GM12872 (cell line): ENCODE measurements around the gene ZBTB21.

ENCODE experiments used
- TF ChIP-seq, protein P1 (sequence below): IDR thresholded peaks from 3 replicates; pipeline ENCODE4 v1.5.1; 2011; ENCODE audit warnings: low read depth, mild to moderate bottlenecking, low read length, moderate library complexity; ENCODE audit not compliant: insufficient read depth

ZBTB21 gene

DNA sequence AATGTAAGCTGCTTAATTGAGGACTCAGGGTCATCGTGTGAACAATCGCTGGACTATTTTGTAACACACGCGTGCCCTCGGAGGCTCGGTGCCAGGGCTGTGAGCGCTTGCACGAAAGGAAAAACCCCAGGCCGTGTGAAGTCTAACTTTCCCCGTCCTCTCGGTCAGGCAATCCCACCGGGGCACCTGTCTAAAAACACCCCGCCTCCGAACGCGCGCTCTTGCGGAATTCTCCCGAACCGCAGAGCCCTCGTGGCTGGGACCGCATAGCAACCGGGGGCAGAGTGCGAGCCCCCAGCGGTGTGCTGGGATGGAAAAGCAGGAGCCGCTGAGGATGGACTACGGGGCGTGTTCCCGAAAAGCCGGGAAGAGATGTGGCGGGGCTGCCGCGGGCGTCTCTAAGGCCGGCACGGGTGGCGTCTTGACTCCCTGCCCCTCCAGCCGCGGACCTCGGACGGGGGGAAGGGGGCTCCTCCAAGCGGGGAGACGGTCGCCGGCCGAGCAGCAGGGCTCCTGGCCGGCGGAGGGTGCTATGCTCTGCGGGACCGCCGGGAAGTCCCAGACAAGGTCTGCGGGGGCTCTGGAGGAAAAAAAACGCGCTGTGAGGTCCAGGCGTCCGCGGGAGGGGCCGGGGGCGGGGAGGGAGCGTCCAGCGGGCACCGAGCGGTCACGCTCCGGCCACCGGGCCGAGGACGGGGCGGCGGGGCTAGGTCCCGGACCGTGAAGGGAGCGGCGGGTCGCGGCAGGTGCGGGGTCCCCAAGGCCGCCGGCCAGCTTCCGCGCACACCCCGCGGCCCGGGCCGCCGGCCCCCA, 936 bp downstream of the ZBTB21 start:
- TF ChIP-seq, protein P1, sequence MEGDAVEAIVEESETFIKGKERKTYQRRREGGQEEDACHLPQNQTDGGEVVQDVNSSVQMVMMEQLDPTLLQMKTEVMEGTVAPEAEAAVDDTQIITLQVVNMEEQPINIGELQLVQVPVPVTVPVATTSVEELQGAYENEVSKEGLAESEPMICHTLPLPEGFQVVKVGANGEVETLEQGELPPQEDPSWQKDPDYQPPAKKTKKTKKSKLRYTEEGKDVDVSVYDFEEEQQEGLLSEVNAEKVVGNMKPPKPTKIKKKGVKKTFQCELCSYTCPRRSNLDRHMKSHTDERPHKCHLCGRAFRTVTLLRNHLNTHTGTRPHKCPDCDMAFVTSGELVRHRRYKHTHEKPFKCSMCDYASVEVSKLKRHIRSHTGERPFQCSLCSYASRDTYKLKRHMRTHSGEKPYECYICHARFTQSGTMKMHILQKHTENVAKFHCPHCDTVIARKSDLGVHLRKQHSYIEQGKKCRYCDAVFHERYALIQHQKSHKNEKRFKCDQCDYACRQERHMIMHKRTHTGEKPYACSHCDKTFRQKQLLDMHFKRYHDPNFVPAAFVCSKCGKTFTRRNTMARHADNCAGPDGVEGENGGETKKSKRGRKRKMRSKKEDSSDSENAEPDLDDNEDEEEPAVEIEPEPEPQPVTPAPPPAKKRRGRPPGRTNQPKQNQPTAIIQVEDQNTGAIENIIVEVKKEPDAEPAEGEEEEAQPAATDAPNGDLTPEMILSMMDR = 0 out of 3 replicates have a peak, but pooled peaks have one; percentile 11

DNA sequence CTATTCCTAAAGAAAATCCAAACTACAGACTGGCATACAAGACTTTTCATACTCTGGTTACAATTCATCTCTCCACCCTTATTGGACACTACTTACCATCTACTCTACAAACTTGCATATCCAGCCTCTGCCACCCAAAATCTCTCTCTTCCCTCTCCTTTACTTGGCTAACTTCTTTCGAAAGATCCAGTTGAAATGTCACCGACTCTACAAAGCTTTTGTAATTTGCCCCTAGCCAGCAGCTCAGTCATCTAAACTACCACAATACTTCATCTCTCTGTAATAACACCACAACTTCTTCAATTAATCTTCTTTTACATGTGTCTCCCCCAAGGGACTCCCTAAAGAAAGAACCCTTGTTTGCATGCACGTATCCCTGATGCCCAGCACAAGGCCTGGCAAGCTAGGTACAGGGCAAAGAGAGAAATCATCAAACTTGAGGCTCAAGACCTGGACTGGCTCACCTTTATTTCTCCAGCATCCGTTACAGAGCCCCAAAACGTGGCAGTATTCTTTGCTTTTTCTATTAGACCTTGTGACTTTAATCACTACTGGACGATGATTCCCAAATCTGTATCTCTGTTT, 2.7 kb downstream of the ZBTB21 start:
- TF ChIP-seq, protein P1 = no peak

DNA sequence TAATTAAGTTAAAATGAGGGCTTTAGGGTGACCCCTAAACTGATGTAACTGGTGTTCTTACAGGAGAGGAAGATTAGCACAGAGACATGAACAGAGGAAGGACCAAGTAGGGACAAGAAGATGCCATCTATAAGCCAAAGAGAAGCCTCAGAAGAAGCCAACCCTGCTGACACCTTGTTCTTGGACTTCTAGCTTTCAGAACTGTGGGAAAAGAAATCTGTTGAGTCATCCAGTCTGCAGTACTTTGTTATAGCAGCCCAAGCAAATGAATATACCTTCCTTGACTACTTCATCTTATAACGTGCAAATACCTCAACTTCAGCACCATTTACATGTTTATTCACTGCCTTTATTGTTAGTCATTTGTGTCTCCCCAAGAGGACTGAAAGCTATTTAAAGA, 3.4 kb downstream of the ZBTB21 start:
- TF ChIP-seq, protein P1 = no peak

DNA sequence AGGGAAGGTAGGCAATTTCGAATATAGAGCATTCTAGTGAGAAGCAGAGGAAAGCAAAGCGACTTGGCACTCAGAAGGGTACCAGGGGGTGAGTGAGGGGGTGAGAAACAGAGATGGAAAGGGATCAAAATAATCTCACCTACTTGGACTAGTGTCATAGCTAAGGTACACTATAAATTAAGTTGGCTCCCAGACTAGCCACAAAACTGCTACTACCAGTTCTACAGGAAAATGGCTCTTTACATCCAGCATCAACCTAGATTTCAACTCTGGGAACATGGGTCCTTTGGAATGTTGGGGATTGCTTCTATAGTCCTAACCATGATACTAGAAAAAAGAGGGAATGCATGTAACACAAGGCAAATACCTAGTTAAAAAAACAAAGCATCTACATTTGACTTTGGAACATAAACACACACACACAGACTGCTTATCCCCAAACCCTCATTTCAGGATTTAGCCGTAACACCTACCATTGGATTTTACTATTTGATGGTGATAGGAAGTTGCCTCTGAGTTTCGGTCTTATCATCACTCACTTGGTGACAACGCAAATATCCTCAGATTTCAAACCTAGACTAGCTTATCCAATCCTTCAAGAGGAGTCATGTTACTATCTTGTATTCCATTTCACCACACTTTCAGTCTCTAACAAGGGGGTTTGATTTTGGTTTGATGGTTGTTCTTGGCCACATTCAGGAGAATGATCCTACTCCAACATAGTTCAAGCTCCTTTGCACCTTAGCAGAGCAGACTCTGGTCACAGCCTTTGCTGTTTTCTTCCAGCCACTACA, 5.6 kb downstream of the ZBTB21 start:
- TF ChIP-seq, protein P1 = no peak

DNA sequence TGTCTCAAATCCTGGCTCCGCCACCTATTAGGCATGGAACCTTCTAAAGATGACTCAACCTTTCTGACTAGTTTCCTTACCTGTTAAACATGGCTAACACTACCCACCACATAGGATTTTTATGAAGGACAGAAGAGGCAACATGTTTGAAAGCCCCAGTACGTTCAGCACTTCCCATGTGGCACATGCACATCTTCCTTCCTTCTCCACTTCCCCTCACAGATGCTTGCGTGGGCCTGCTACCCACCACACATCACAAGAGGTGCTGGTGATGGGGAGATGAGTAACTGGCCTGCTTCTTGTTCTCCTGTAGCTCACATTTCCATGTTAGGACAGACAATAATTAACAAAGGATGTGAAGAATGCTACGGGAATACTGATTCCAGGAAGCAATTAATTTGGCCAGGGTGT, 7.1 kb downstream of the ZBTB21 start:
- TF ChIP-seq, protein P1 = no peak

DNA sequence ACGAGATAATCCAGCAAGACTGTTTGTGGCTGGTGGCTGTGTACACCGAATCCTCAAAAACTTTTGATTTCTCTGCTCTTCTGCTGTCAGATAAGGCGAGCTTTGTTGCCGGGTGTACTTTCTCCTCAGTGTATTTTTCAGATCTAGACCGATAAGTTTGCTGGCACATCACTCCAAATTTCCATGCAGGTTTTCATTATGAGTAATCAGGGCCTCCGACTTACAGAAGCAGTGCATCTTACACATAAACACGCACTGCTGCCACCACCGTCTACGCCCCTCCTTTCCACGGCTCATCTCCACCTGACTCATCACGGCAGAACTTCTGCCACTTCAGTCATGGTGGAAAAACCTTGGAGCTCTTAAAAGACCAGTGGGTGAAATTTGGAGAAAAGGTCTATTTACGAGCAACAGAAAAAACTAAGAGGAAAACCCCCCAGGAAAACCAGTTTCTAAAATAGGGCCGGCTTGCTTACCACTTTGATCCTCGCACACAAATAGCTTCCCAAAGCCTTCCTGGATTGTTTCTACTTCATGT, 7.7 kb downstream of the ZBTB21 start:
- TF ChIP-seq, protein P1 = no peak

DNA sequence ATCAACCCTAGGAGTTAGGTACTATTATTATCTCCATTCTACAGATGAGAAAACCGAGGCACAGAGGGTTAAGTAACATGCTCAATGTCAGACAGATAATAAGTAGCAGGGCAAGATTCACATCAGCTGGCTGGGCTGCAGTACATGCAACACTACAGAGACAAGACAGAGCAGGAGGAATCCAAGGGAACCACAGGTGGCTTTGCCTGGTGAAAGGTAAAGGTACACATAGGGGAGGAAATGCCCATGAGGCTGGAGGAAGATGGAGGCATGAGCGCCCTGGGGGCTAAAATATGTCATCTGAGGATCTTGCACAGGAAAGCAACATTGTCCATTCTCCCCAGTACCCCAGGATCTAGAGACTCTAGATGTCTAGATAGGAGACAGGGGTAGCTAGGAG, 8.4 kb downstream of the ZBTB21 start:
- TF ChIP-seq, protein P1 = no peak
